DMS79 (cell line): ENCODE data around the gene ASTN2.

Source experiments
- DNase-seq: peaks from one replicate; lab custom pipeline; 2025; lab: John Stamatoyannopoulos, UW

Gene ASTN2

DNA sequence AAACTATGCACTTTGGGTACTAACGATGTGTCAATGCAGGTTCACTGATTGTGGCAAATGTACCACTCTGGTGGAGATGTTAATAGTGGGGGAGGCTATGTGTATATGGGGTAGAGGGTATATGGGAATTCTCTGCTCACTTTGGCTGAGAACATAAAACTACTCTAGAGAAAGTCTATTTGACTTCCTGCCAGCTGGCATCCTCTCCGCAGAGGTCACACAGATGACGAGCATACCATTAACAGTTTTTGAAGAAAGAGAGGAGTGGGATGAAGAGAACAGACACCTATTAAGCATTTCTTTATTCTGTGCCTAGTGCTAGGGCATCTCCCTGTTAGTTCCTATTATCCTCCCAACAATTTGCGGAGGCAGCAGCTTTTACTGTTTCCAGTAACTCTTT, 786.1 kb downstream of the ASTN2 start:
- no peak for DNase-seq

DNA sequence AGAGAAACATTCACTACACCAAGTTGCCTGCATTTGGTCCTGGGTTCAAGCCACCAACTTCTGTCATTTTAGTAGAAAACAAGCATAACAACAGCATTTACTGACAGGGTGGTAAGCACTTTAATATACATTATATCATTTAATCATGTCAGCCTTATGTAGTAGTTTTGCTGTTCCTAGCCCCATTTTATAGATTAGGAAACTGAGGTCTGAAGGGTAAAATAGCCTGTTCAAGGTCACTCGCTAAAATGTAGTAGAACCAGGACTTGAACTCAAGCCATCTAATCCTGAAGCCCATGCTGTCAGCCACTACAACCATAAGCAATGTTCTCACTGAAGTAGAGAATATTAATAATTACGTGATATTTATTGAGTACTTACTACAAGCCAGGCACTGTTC, 787.4 kb downstream of the ASTN2 start:
- DNase-seq = no peak

DNA sequence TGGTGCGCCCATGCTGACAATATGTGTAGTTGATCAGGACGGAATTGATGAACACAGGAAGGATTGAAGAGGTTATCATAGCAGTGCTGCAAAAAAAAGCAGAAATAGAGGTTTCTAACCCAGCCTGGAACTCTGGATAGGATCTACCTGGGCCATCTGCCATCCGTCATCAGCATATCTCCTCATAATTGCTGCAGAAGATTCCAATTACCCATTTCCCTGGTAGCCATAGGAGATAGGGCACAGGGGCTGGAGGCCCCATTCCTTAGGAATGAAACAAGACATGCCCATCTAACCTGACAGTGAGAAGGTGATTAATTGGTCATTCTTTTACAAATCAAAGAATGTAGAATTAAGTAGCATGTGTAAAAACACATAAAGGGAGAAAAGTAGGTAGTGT, 788.1 kb downstream of the ASTN2 start:
- no peak for DNase-seq

DNA sequence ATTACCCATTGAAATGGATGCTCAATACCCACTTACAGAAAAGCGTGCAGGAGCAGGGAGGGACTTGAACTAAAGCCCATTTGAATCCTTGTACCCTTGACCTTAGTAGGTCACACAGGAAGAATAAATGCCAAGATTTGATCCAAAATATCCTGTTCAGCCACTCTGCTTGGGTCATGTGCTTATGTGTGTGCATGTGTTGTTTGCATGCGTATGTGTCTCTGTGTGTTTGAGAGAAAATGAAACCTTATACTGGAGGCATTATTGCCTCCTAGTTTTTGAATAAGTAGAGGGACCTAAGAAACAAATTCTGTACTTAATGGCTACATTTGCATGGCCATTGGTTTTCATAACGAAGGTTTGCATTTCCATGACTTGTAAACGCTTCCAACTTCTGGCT, 791.1 kb downstream of the ASTN2 start:
- DNase-seq = no peak

DNA sequence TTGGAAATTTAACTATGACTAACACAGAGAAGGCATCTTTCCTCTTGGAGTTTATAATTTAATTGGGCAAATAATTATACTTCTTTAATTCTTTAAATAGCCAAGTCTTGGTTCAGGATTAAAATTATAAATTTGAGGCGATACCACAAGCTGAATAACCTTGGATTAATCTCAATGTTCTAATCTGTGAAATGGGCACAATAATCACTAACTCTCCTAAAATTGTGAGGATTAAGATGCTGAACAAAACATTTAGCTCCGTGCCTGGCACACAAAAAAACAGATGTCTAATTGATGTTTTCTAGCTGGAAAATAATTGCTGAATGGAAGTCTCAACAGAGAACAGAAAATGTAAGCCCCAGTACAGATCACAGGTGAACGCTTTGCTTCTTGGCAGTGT, 797.5 kb downstream of the ASTN2 start:
- DNase-seq = no peak

DNA sequence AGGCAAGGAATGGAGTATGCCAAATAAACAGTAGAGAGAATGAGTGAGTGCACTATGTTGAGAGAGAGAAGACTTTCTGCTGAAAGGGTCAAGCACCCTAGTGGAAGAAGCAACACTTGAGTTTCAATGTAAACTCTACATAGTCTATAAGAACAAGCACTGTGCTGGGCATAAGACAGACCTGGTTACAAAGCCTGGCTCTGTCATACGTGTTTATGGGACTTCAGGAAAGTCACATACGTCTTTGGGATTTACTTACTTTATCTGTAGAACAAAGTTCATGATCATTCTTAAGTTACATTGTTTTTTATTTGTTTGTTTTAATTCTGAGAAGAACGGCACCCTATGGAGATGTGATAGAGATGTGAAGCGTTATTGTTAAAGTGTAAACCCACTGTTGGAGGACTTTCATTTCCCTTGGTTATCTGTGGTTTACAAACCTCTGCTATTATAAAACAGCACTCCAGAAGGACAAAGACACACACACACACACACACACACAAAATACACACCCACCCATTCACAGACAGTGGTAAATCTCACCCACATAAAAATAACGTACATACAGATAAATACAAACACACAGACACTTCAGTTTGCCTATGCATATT, 798.4 kb downstream of the ASTN2 start:
- DNase-seq = no peak

DNA sequence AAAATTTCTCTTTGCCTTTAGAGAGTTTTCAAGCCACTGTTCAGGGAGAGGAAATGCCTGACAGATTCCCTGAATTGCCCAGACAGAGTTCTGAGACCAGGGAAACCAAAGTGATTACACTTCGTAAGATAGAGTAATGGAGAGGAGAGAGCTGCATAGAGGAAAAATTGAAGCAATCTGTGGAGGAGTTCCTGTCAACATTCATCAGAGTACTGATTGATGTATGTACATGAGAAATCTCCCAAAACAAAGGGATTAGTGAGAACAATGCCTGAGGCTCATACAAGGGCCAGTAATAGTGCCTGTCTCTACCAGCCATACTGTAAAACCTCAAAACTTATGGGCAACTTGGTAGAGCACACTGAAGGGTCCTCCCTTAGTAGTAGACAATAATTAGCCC, 806.8 kb downstream of the ASTN2 start:
- DNase-seq = no peak

DNA sequence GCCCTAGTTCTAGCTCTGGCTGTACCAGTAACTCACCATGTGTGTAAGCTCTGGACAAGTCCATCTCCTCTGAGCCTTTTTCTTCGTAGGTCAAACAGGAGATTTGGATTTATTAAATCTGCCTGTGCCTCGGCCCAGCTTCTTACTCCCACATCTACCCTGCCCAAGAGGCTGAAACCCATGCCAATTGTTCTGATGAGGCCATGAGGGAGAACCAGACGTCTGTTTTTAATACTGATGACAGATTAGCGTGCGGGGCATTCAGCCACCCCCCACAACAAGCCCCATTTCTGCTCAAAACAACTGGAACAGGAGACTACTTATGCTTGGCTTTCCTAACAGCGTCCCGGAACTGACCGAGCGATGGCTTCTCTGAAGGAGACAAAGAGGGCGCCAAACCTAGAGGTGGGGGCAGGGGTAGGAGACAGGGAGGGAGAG, 808.9 kb downstream of the ASTN2 start:
- DNase-seq = no peak

DNA sequence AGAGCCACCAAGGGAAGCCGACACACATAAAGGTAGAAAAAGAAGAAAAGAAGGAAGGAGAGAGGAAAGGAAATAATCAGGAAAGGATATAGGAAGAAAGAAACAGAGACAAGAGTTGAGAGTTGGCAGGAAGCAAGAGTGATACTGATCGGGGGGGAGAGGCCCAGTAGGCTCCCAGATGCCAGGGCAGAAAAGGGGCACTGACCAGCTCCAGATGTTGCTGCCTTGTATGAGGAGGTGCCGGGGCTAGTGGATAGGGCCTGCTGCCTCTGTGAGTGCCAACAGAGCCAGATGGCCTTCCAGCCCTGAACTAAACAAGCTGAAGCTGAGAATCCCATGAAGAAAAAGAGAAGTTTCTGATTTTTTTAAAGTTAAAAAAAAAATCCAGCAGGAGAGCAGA, 809.8 kb downstream of the ASTN2 start:
- DNase-seq = no peak

DNA sequence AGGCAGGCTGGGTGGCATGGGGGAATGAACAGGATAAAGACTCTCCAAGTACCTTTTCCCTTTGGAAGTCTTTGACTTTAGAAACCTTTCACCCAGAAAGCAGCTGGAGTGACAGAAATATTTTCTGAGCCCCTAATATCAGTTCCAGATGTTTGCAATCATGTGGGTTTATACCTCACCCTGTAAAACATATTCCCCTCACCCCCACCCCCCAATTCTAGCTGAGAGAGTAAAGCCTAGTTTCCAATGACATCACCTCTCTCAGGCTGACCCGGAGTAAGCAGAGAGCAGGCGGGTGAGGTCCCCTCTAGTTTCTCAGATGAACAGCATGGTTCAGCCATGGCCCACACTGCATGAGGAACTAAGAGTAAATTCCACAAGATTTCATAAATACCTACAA, 810.6 kb downstream of the ASTN2 start:
- no peak for DNase-seq

DNA sequence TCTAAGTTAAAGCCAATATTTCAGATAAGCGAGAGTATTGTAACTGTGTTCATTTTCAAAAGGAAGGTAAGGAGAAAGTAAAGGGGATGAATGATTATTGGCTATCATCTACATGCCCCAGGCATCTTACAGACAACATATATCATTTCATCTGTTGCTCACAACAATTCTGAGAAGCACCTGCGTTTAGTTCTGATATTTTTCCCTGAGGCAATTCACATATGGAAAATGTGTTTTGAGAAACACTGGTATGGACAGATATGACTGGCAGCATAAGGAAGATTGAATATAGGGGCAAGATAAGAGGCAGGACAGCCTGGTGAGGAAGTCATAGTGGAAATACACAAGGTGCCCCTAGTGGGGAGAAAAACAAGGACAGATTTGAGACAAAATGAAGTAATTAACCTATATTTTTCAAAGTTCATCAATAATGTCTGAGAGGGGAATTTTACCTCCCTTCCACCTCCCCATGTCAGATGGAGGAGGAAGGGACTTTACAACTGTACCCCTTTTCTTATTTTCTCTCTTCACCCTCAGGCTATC, 815.4 kb downstream of the ASTN2 start:
- DNase-seq = no peak

DNA sequence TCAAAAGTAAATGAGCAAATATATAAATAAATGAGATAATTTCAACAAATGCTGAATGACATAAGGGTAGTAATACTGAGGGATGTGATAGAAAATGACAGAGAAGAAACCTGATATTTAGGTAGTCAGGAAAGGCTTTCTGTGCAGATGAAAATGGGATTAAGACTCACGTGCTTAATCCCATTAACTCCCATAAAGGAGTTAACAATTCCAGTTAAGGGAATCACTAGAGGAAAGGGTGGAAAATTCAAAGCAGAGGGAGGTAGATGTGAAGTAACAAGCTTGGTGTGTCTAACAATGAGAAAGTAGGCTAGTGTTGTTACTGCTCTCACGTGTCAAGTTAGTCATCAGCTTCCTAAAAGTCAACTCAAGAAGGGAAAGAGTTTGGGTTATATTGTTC, 818.2 kb downstream of the ASTN2 start:
- no peak for DNase-seq

DNA sequence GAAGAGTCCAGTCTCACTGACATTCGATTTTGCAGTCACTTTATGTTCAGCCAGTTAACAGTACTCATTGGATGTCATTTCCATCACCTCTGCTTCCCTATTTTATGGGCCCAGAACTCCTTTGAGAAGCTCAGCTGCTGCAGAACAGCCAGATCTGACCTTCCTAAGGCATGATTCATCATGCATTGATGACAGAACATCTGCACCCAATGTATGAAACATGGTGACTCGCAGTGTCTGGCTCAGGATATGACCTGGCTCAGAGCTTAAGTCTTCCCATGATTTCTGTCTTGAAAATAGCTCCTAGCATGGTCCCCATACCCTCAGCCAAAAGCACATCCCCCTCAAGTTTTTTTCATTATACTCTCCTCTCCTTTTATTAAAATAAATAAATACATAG, 820.3 kb downstream of the ASTN2 start:
- DNase-seq = no peak

DNA sequence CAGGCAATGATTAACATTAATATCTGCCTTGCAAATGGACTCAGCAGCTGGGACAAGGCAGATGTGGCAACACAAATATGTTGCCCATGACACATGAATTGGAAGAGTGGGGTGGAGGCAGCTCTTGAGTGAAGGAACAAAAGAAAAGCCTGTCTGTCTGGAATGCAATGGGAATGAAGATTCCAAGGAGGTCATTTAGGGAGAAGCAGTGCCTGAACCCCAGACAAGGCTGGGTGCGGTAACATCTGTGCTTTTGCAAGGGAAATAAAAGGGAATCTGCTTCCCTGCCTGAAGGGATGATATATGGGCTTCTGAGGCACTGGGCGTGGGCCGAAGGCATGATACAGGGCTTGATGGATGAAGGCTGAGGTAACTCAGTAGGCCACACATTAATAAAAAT, 821.9 kb downstream of the ASTN2 start:
- no peak for DNase-seq

DNA sequence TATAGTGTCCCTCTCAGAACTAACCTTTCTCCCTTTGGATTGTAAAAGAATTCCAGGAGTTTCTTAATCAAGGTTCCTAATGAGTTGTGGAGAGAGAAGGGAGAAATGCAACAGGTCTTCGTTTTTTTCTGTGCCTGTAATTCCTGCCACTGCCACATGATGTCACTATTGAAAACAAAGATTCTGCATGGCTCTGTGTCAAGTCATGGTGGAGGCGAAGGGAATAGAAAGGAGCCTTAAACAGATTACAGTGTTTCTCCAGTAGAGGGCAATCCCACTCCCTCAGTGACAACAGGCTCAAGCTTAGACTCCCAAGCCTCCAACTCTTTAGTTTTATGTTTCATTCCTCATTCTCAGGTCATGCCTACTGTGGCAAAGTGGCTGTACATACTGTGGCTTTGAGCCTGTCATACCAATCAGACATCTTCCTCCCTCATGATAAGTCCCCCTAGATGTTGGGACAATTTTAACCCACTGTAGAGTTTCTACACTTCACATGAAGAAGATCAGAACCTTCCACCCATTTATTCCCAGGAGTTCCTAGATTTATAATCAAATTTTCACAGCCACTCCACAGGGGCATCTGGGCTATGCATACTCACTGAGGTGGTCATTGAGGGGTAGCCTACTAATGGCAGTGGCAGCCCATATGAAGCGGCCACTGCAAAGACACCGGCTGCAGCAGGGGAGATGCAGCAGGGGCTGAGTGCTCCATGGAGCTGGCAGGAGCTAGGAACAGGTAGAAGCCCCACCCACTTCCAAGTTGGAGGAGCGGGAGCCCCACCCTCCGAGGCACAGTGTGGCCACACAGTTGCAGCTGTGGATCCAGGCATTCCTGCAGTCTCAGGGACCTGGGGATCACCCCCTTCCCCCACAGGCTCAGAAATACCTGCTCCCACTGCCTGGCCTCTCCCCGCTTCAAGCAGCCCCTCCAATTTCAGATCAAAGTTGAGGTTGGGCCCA, 825.2 kb downstream of the ASTN2 start:
- no peak for DNase-seq

DNA sequence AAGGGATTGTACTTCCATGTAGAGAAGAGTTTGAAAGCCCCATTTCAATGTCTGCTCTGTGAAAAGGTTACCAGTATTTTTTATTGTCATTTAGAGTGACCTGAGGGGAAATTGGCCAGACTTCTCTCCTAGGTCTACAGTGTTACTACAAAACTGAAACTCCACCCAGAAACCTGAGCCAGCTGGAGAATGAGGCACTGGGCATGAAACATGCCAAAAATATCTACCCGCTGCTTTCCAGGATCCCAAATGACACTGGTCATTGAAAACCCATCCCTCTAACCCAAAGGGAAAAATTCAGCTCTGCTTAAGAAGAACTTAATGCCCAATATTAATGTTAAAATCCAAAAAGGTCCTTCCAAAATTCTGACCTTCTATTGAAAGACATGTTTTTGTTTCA, 826.9 kb downstream of the ASTN2 start:
- DNase-seq = no peak

DNA sequence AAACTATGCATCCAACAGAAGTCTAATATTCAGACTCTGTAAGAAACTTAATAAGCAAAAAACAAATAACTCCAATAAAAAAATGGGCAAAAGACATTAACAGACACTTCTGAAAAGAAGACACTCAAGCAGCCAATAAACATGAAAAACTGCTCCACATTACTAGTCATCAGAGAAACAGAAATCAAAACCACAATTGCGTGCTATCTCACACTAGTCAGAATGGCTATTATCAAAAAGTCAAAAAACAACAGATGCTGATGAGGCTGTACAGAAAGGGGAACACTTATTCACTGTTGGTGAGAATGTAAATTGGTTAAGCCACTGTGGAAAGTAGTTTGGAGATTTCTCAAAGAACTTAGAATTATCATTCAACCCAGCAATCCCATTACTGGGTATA, 829.0 kb downstream of the ASTN2 start:
- no peak for DNase-seq

DNA sequence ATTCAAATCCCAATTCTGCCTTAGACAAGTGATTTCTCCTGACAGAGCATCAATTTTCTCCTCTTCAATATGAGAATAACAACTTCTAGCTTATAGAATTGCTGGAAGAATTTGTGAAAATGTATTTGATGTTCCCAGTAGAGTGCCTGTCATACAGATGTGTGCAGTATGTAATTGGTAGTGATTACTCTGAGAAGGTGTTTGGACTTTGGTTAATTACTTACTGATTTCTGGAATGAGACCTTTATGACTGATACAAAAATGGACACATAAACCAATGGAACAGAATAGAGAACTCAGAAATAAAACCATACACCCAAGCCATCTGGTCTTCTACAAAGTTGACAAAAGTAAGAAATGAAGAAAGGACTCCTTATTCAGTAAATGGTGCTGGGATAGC, 829.7 kb downstream of the ASTN2 start:
- no peak for DNase-seq

DNA sequence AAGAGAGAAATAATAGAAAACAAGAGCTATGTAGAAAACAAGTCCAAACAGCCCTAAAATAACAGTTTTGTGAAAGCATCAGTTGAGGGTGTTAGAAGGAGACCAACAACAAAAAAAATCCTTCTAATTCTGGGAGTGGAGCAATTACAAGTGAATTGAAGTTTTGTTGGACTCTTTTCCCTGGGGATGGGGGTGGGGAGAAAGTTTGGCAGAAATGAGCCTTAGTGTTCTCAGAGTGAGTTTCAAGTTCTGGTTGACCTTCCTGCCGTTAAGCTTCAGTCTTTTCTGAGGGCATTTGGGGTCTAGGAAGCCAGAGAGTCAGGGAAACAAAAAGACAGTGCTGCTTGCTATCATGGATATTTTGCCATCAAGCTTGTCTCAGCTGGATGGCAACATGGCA, 834.0 kb downstream of the ASTN2 start:
- no peak for DNase-seq

DNA sequence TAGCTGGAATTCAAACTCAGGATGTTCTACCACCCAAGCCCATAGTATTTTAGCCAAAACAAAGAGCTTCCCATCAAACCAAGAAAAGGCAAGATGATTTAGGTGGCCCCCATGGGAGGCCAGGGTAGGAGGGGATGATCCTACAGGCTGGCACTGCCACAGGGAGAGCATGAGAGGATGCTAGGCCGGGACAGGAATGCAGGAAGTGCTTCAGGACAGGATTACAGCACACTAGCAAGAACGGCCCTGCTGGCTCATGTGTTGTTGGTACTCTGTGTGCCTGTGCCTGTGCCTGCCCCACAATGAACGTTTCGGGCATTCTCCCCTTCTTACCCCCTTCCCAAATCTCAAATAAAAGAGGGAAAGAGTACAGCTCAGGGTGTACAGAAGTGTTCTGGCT, 838.5 kb downstream of the ASTN2 start:
- no peak for DNase-seq

DNA sequence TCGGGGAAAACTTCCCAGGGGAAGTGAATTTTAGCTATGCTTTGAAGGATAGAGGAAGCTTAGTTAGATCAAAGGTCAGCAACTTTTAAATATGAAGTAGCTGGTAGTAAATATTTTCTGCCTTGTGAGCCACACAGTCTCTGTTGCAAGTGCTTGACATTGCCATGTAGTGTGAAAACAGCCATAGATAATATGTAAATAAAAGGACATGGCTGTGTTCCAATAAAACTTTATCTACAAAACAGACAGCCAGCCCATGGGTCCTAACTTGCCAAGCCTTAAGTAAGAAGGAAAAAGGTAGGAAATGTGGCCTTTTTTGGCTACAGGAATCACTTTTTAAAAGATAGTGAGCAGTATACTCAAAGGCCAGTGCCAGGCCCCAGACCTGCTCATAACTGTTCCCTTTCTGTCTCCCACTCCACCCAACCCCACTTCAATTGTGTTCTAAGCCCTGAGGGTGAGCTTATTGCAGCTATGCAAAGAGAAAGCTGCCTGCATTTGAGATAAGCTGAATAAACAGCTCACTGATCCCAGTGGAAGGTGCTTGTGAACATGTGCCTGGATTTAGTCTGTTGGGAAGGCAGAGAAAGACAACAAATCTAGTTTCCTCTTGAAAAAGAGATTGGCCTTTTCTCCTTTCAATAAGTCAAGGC, 840.7 kb downstream of the ASTN2 start:
- no peak for DNase-seq

DNA sequence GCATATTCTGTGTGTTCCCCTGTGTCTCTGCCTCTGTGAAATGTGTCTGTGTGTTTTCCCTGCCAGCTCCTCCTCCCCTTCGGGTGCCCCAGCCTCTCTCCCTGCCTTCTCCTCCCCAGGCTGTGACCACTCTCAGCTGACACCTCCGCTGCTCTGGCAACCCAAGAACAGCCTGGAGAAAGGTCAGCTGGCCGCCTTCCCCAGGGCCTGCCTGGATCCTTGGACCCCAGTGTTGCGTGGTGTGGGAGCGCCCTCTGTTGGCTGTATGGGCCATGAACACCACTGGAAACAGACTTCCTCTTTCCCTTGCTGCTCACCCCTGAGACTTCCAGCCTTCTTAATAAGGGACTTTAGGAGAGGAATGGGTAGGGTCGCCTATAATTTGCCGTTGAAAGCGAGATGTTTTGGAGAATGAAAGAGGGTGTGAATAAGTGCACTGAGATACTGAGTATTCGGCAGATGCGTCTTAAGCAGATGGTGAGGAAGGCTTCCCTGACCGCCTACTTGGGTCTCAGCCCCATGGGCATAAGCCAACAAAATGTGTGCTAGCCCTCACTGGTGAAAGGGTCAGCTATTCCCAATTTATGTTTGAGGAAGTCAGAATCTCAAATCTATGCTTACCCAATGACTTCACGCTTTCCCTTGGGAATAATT, 842.6 kb downstream of the ASTN2 start:
- DNase-seq = no peak
